ENCODE results near the gene SOX1. TPM values are rescaled to one million over a fixed set of nuclear protein-coding genes. Genes with fewer than 3 reads are reported as not detected.

Gene SOX1
- total and polyA plus RNA-seq, 11 donors = not detected

DNA sequence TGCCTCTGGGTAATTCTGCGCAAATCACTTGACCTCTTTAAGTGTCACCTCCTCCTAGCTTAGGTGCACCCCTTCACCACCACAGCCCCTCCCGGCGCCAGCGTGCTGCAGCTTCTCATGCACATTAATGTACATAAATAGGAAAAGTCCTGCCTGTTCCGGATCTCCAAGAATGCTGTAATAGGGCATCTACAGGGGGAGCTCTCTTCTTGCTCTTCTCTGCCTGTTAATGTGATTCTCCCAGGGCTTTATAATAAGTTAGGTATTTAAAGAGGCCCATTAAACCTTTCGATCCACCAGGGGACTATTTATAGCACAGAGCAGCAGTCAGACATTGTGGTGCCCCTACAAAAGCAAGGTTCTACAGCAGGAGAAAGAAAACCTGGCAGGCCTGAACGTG is 35.3 kb downstream of the SOX1 start:
- Histone ChIP-seq H3K36me3 (no peaks in the 10 kb centered on the region), H3K4me3 (no peak overlapping the region), H3K27ac (no peak overlapping the region), H3K27me3 (peaks cover 30 to 93% (median 65%) of the 10 kb centered on the region in 9 donors), H3K9me3 (no peaks in the 10 kb centered on the region), H3K4me1 (peaks cover 0 to 34% (median 0%) of the 10 kb centered on the region in 12 donors)
- WGBS, 4 donors = 13 to 32% (median 21%) methylated on average over 7 of the region's 7 CpGs
- ATAC-seq = no peak
- no peak for DNase-seq
- intact Hi-C loops (cut with DNase I) = no loop called here
- peak in 2 of 12 donors; percentile 3 to 15 for TF ChIP-seq CTCF (IDR thresholded peaks at IDR 0.05)
- TF ChIP-seq POLR2A (IDR thresholded peaks at IDR 0.05) = no peak

DNA sequence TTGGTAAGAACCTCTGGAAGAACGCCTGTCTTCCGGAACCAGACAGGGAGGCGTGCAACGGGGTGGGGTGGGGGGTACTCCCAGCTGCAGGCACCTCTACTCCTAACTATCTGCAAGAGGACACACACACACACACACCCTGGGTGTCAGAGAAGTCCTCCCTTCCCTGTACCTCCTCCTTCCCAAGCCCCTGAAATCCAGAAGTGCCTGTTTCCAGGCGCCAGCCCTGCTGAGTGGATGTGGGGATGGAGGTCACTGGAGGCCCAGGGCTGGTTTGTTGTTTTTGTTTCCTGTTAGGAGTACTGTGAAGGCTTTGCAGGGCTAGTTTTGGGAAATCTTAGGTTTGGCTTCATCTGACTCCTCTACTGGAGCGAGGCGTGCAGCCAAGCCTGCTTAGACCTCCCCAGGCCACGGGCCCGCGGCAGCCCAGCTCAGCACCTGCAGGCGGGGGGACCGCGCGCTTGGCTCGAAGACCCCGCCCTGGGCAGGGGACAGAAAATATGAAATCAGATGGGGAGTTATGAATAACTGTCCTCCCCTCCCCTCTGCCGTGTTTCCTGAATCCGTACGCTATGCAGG is 36.4 kb downstream of the SOX1 start:
- Histone ChIP-seq H3K4me1 (peaks cover 0 to 34% (median 0%) of the 10 kb centered on the region in 12 donors), H3K27ac (no peak overlapping the region), H3K27me3 (peaks cover 35 to 97% (median 64%) of the 10 kb centered on the region in 9 donors), H3K4me3 (no peak overlapping the region), H3K36me3 (no peaks in the 10 kb centered on the region), H3K9me3 (no peaks in the 10 kb centered on the region)
- intact Hi-C loops (cut with DNase I) = no loop called here
- WGBS, 4 donors = 27 to 34% (median 31%) methylated on average over 16 to 19 of the region's 19 CpGs
- TF ChIP-seq POLR2A (IDR thresholded peaks at IDR 0.05) (no peak), CTCF (IDR thresholded peaks at IDR 0.05) (no peak)
- ATAC-seq (no peak), DNase-seq (no peak)

- no peak for ATAC-seq
- no peaks in the 10 kb centered on the region for H3K9me3 ChIP-seq
- peaks cover 0 to 34% (median 0%) of the 10 kb centered on the region in 12 donors for H3K4me1 ChIP-seq
- H3K36me3 ChIP-seq = no peaks in the 10 kb centered on the region
- peaks cover 35 to 98% (median 68%) of the 10 kb centered on the region in 9 donors for H3K27me3 ChIP-seq
- TF ChIP-seq CTCF (IDR thresholded peaks at IDR 0.05) = no peak
- no peak for TF ChIP-seq POLR2A (IDR thresholded peaks at IDR 0.05)
- intact Hi-C loops (cut with DNase I) = no loop called here
- H3K4me3 ChIP-seq = no peak overlapping the region
- 1 to 3% (median 2%) methylated on average over 57 to 76 of the region's 76 CpGs for WGBS, 4 donors
- DNase-seq = no peak
- H3K27ac ChIP-seq = no peak overlapping the region
Observed at GRCh38 chr13:112103961-112104880, 37.3 kb downstream of the SOX1 start.

GRCh38 chr13:112104881-112105234 is 37.9 kb downstream of the SOX1 start:
- DNase-seq = no peak

More at GRCh38 chr13:112104881-112105234, 37.9 kb downstream of the SOX1 start:
- H3K4me3 ChIP-seq = no peak overlapping the region
- no peaks in the 10 kb centered on the region for H3K36me3 ChIP-seq
- peaks cover 0 to 34% (median 0%) of the 10 kb centered on the region in 12 donors for H3K4me1 ChIP-seq
- no peak for ATAC-seq
- no peaks in the 10 kb centered on the region for H3K9me3 ChIP-seq
- peaks cover 35 to 98% (median 74%) of the 10 kb centered on the region in 9 donors for H3K27me3 ChIP-seq
- WGBS, 4 donors = 2 to 3% (median 2%) methylated on average over 17 to 44 of the region's 44 CpGs
- no peak for TF ChIP-seq POLR2A (IDR thresholded peaks at IDR 0.05)
- no peak for TF ChIP-seq CTCF (IDR thresholded peaks at IDR 0.05)
- H3K27ac ChIP-seq = no peak overlapping the region
- intact Hi-C loops (cut with DNase I) = no loop called here

Measured in heart left ventricle (tissue), 16 donors.